CD4-positive, alpha-beta T cell treated with Interleukin-10 for 1 hour (primary cell): ENCODE measurements around the gene RAPGEF1.

Experiments
- DNase-seq: peaks from one replicate; pipeline ENCODE4 v3.0.0-alpha.2; 2020

RAPGEF1 gene

GRCh38 chr9:131745610-131746009, 5.7 kb upstream of the RAPGEF1 start:
- no peak for DNase-seq

- no peak for DNase-seq
Measured at GRCh38 chr9:131744720-131745201, 4.9 kb upstream of the RAPGEF1 start.

- peak; percentile 35 for DNase-seq
Measured at GRCh38 chr9:131744171-131744719, 4.4 kb upstream of the RAPGEF1 start.

GRCh38 chr9:131743501-131743900, 3.6 kb upstream of the RAPGEF1 start:
- no peak for DNase-seq

GRCh38 chr9:131743096-131743495, 3.2 kb upstream of the RAPGEF1 start:
- DNase-seq: no peak

- no peak for DNase-seq
Measured at GRCh38 chr9:131740898-131741297, 1.0 kb upstream of the RAPGEF1 start.

- peak; percentile 49 for DNase-seq
Measured at GRCh38 chr9:131739133-131739958, 530 bp downstream of the RAPGEF1 start.

- DNase-seq: peak; percentile 24
Measured at GRCh38 chr9:131738293-131739132, 1.4 kb downstream of the RAPGEF1 start.

- no peak for DNase-seq
Measured at GRCh38 chr9:131737426-131737825, 2.5 kb downstream of the RAPGEF1 start.

GRCh38 chr9:131736431-131736830, 3.4 kb downstream of the RAPGEF1 start:
- DNase-seq: peak; percentile 21

GRCh38 chr9:131735238-131736128, 4.4 kb downstream of the RAPGEF1 start:
- peak; percentile 23 for DNase-seq

GRCh38 chr9:131734781-131735180, 5.1 kb downstream of the RAPGEF1 start:
- DNase-seq: no peak

- peak; percentile 77 for DNase-seq
Measured at GRCh38 chr9:131734165-131734610, 5.7 kb downstream of the RAPGEF1 start.

GRCh38 chr9:131733541-131734061, 6.3 kb downstream of the RAPGEF1 start:
- peak; percentile 60 for DNase-seq

GRCh38 chr9:131732636-131733289, 7.1 kb downstream of the RAPGEF1 start:
- peak; percentile 75 for DNase-seq

- DNase-seq: no peak
Measured at GRCh38 chr9:131732061-131732526, 7.8 kb downstream of the RAPGEF1 start.

- peak; percentile 72 for DNase-seq
Measured at GRCh38 chr9:131731644-131732043, 8.2 kb downstream of the RAPGEF1 start.

GRCh38 chr9:131731237-131731636, 8.6 kb downstream of the RAPGEF1 start:
- peak; percentile 17 for DNase-seq

- DNase-seq: no peak
Measured at GRCh38 chr9:131728961-131729360, 10.9 kb downstream of the RAPGEF1 start.

- peak; percentile 51 for DNase-seq
Measured at GRCh38 chr9:131728546-131728910, 11.3 kb downstream of the RAPGEF1 start.

GRCh38 chr9:131727795-131728545, 11.9 kb downstream of the RAPGEF1 start:
- DNase-seq: peak; percentile 34
